GM18520 (cell line): Measurements from ENCODE around the gene TSPAN2.

Source experiments
- ATAC-seq: cut with Tn5 transposase; IDR thresholded peaks from one replicate; pipeline ENCODE4 v1.9.1; 2021; ENCODE audit not compliant: unreplicated experiment

Gene TSPAN2

GRCh38 chr1:115076384-115076915 lies 12.9 kb downstream of the TSPAN2 start:
- ATAC-seq: no peak

GRCh38 chr1:115074839-115075534 lies 14.3 kb downstream of the TSPAN2 start:
- no peak for ATAC-seq

GRCh38 chr1:115073298-115074087 lies 15.8 kb downstream of the TSPAN2 start:
- peak; percentile 39 for ATAC-seq

GRCh38 chr1:115071012-115071664 lies 18.2 kb downstream of the TSPAN2 start:
- ATAC-seq: no peak

GRCh38 chr1:115069659-115070308 lies 19.5 kb downstream of the TSPAN2 start:
- no peak for ATAC-seq

- no peak for ATAC-seq
Observed at GRCh38 chr1:115068826-115069585, 20.3 kb downstream of the TSPAN2 start.

GRCh38 chr1:115067161-115067859 lies 22.0 kb downstream of the TSPAN2 start:
- no peak for ATAC-seq

- no peak for ATAC-seq
Observed at GRCh38 chr1:115065021-115065420, 24.3 kb downstream of the TSPAN2 start.

- no peak for ATAC-seq
Observed at GRCh38 chr1:115064461-115064860, 24.8 kb downstream of the TSPAN2 start.

- ATAC-seq: peak; percentile 77
Observed at GRCh38 chr1:115063228-115063901, 25.9 kb downstream of the TSPAN2 start.

GRCh38 chr1:115062542-115063004 lies 26.7 kb downstream of the TSPAN2 start:
- ATAC-seq: peak; percentile 61

- ATAC-seq: no peak
Observed at GRCh38 chr1:115060501-115060900, 28.8 kb downstream of the TSPAN2 start.

- ATAC-seq: no peak
Observed at GRCh38 chr1:115059316-115059715, 30.0 kb downstream of the TSPAN2 start.

GRCh38 chr1:115057661-115058254 lies 31.5 kb downstream of the TSPAN2 start:
- ATAC-seq: no peak

GRCh38 chr1:115056395-115056798 lies 32.9 kb downstream of the TSPAN2 start:
- no peak for ATAC-seq

- peak; percentile 72 for ATAC-seq
Observed at GRCh38 chr1:115052454-115053083, 36.7 kb downstream of the TSPAN2 start.

GRCh38 chr1:115051850-115052249 lies 37.5 kb downstream of the TSPAN2 start:
- no peak for ATAC-seq

- ATAC-seq: no peak
Observed at GRCh38 chr1:115046751-115047150, 42.6 kb downstream of the TSPAN2 start.
